B cell (primary cell): Measurements from ENCODE around the gene NDST1. TPM values are rescaled to one million over a fixed set of nuclear protein-coding genes. Genes with fewer than 3 reads are reported as not detected.

Source experiments
- ATAC-seq: fragments of 200-7000 bp; cut with Tn5 transposase; one replicate; pipeline ENCODE4 v1.10.0; 2021; ENCODE audit warnings: low read depth, mild to moderate bottlenecking, moderate number of reproducible peaks, moderate library complexity
- CTCF ChIA-PET: fragments of 350-600 bp; sonication (Branson Sonifier 250); formaldehyde crosslinking; loops from one replicate; lab custom pipeline; 2021; ENCODE audit warnings: antibody characterized with exemption, inconsistent platforms; lab: Charles Lee
- POLR2A ChIA-PET: fragments of 350-600 bp; sonication (Branson Sonifier 250); formaldehyde crosslinking; loops from one replicate; lab custom pipeline; 2021; ENCODE audit warnings: antibody characterized with exemption; lab: Charles Lee
- DNase-seq: peaks from one replicate; pipeline ENCODE4 v3.0.0; 2013
- H2AFZ ChIP-seq: 2 replicates; pipeline ENCODE4 v1.6.1; 2012; ENCODE audit warnings: mild to moderate bottlenecking, low read depth, low read length; ENCODE audit not compliant: insufficient read depth, poor library complexity, severe bottlenecking
- H3K27ac ChIP-seq, 2 donors: 1 replicate in 1 of 2; 2 replicates in 1 of 2; pipeline ENCODE4 v1.5.1; 2012 to 2013; ENCODE audit warnings: low read length in 2 of 2, mild to moderate bottlenecking in 2 of 2, moderate library complexity in 1 of 2
- H3K27me3 ChIP-seq, 4 experiments: fragments of 200-600 bp in 1 of 4; sonication (generic) in 1 of 4; replicated peaks in 1 of 4; 1 replicate in 2 of 4; 2 replicates in 2 of 4; pipeline versions ENCODE4 v1.6.1 to v1.7.0; 2013 to 2016; ENCODE audit warnings: low read length in 3 of 4, mild to moderate bottlenecking in 2 of 4, mixed read lengths in 1 of 4, moderate library complexity in 1 of 4; ENCODE audit not compliant: insufficient read depth in 4 of 4, control insufficient read depth in 3 of 4; ENCODE audit errors: control extremely low read depth in 1 of 4
- H3K36me3 ChIP-seq, 2 experiments: replicated peaks in 1 of 2; 1 replicate in 1 of 2; 2 replicates in 1 of 2; pipeline versions ENCODE4 v1.6.1 to v1.7.1; 2013; ENCODE audit warnings: low read length in 1 of 2; ENCODE audit not compliant: insufficient read depth in 2 of 2, control insufficient read depth in 1 of 2; ENCODE audit errors: control extremely low read depth in 1 of 2, extremely low read depth in 1 of 2
- H3K4me1 ChIP-seq, 2 donors: fragments of 200-600 bp in 1 of 2; sonication (generic) in 1 of 2; 1 replicate in 1 of 2; 2 replicates in 1 of 2; pipeline versions ENCODE4 v1.5.1 to v1.6.1; 2013 to 2017; ENCODE audit warnings: low read length in 2 of 2; ENCODE audit not compliant: control insufficient read depth in 2 of 2, insufficient read depth in 2 of 2
- H3K4me2 ChIP-seq: replicated peaks from 2 replicates; pipeline ENCODE3; 2012; ENCODE audit warnings: mild to moderate bottlenecking, low read depth, low read length; ENCODE audit not compliant: poor library complexity, severe bottlenecking
- H3K4me3 ChIP-seq, 5 experiments: fragments of 200-600 bp in 1 of 5; sonication (generic) in 1 of 5; 1 replicate in 3 of 5; 2 replicates in 2 of 5; pipeline versions ENCODE4 v1.5.1 to v1.7.0; 2011 to 2016; ENCODE audit warnings: low read length in 4 of 5, mild to moderate bottlenecking in 4 of 5, low read depth in 2 of 5, control low read depth in 1 of 5, moderate library complexity in 1 of 5; ENCODE audit not compliant: insufficient read depth in 1 of 5; ENCODE audit errors: control extremely low read depth in 1 of 5, extremely low read depth in 1 of 5
- H3K79me2 ChIP-seq: fragments of 200-600 bp; sonication (generic); one replicate; pipeline ENCODE4 v1.6.0; 2016; ENCODE audit warnings: low read length; ENCODE audit not compliant: control insufficient read depth, insufficient read depth
- H3K9ac ChIP-seq: fragments of 200-600 bp; sonication (generic); 2 replicates; pipeline ENCODE4 v1.6.1; 2017; ENCODE audit warnings: mild to moderate bottlenecking, low read length, moderate library complexity
- H3K9me3 ChIP-seq, 3 donors: one replicate each; pipeline versions ENCODE4 v1.6.1 to v1.7.1; 2013; ENCODE audit warnings: low read length in 2 of 3; ENCODE audit not compliant: control insufficient read depth in 2 of 3, insufficient read depth in 1 of 3; ENCODE audit errors: control extremely low read depth in 1 of 3
- H4K20me1 ChIP-seq: 2 replicates; pipeline ENCODE4 v1.6.0; 2012; ENCODE audit warnings: mild to moderate bottlenecking, low read length; ENCODE audit not compliant: insufficient read depth, control insufficient read depth, poor library complexity, severe bottlenecking
- H3K27ac Mint-ChIP-seq: one replicate; pipeline ENCODE4 v1.8.0; 2021; ENCODE audit warnings: mixed read lengths
- H3K27me3 Mint-ChIP-seq: one replicate; pipeline ENCODE4 v1.8.0; 2021; ENCODE audit warnings: mixed read lengths
- H3K4me1 Mint-ChIP-seq: one replicate; pipeline ENCODE4 v1.8.0; 2021; ENCODE audit warnings: mixed read lengths
- H3K4me3 Mint-ChIP-seq: one replicate; pipeline ENCODE4 v1.8.0; 2021; ENCODE audit warnings: mixed read lengths
- H3K9me3 Mint-ChIP-seq: one replicate; pipeline ENCODE4 v1.8.0; 2022; ENCODE audit warnings: mixed read lengths; ENCODE audit not compliant: insufficient read depth
- CTCF ChIP-seq: fragments of 200-600 bp; IDR thresholded peaks from one replicate; pipeline ENCODE4 v1.8.0; 2022; ENCODE audit warnings: antibody characterized with exemption, mild to moderate bottlenecking
- EZH2 ChIP-seq: IDR thresholded peaks from 2 replicates; pipeline ENCODE4 v1.6.1; 2012; ENCODE audit warnings: borderline replicate concordance, low read depth, mild to moderate bottlenecking, moderate library complexity, low read length; ENCODE audit not compliant: insufficient read depth, poor library complexity, severe bottlenecking
- WGBS: methylation state at CpG from one replicate; pipeline ENCODE4 v1.1.5; 2013; ENCODE audit warnings: missing lambda C conversion rate; ENCODE audit not compliant: insufficient coverage; 5-methylcytosine and 5-hydroxymethylcytosine counted together
- intact Hi-C: fragments of 100-400 bp; cut with micrococcal nuclease; formaldehyde crosslinking; loops from one replicate; pipeline ENCODE4 v1.10.0; 2022
- polyA plus RNA-seq: library from polyadenylated mRNA; depleted of rRNA; stranded (reverse); fragments of >200 nt; gene quantifications from 2 replicates; pipeline ENCODE4 v1.2.3, GENCODE V29; 2012
- total RNA-seq, 2 donors: library from RNA; stranded (reverse); fragments of 120-200 nt in 1 of 2; gene quantifications; 1 replicate in 1 of 2; 2 replicates in 1 of 2; pipeline versions ENCODE4 v1.2.3 to v1.2.4, GENCODE V29; 2013 to 2022

NDST1 gene
- total and polyA plus RNA-seq, 2 donors (not counting 1 experiment from before 2014, with no cell fraction given): 4.3 to 7.0 TPM

GRCh38 chr5:150574818-150575547 is 67.1 kb downstream of the NDST1 start:
- Mint-ChIP-seq H3K9me3 (no peaks in the 10 kb centered on the region), H3K4me3 (no peak overlapping the region), H3K27ac (no peak overlapping the region), H3K27me3 (no peaks in the 10 kb centered on the region), H3K4me1 (no peaks in the 10 kb centered on the region)
- DNase-seq (no peak), ATAC-seq (no peak)
- ChIA-PET POLR2A (no interaction called here), CTCF (no interaction called here)
- Histone ChIP-seq H3K36me3 (no peaks in the 10 kb centered on the region), H3K4me3 (no peak overlapping the region), H3K27me3 (peaks cover 0 to 3% (median 0%) of the 10 kb centered on the region in 4 experiments), H3K4me1 (no peaks in the 10 kb centered on the region), H3K9ac (no peak overlapping the region), H4K20me1 (no peaks in the 10 kb centered on the region), H3K27ac (no peak overlapping the region), H3K9me3 (peaks cover 0 to 3% (median 0%) of the 10 kb centered on the region in 3 donors), H3K79me2 (no peaks in the 10 kb centered on the region), H2AFZ (no peak overlapping the region), H3K4me2 (no peak overlapping the region)
- no peak for TF ChIP-seq CTCF
- no peak for TF ChIP-seq EZH2
- WGBS: 97% methylated on average over 12 of the region's 15 CpGs
- intact Hi-C loops: no loop called here

- WGBS: 98% methylated on average over 10 of the region's 11 CpGs
- H4K20me1 ChIP-seq: no peaks in the 10 kb centered on the region
- H3K27ac ChIP-seq: no peak overlapping the region
- ChIA-PET CTCF (no interaction called here), POLR2A (no interaction called here)
- Mint-ChIP-seq H3K9me3 (no peaks in the 10 kb centered on the region), H3K27me3 (no peaks in the 10 kb centered on the region), H3K4me3 (no peak overlapping the region), H3K27ac (no peak overlapping the region), H3K4me1 (no peaks in the 10 kb centered on the region)
- no peak overlapping the region for H3K4me2 ChIP-seq
- DNase-seq: no peak
- H3K4me1 ChIP-seq: no peaks in the 10 kb centered on the region
- no peak overlapping the region for H3K9ac ChIP-seq
- no peak for TF ChIP-seq CTCF
- TF ChIP-seq EZH2: no peak
- H3K79me2 ChIP-seq: no peaks in the 10 kb centered on the region
- no peaks in the 10 kb centered on the region for H3K36me3 ChIP-seq
- H3K4me3 ChIP-seq: no peak overlapping the region
- intact Hi-C loops: no loop called here
- ATAC-seq: no peak
- H2AFZ ChIP-seq: no peak overlapping the region
- peaks cover 0 to 3% (median 0%) of the 10 kb centered on the region in 3 donors for H3K9me3 ChIP-seq
- H3K27me3 ChIP-seq: peaks cover 0 to 5% (median 0%) of the 10 kb centered on the region in 4 experiments
These were observed 68.0 kb downstream of the NDST1 start for GRCh38 chr5:150575745-150576448.
